GM12891 (cell line): ENCODE data around the gene TMEM120A.

Experiments used
- POLR2A ChIP-seq: IDR thresholded peaks from 2 replicates; pipeline ENCODE4 v1.6.1; 2011; ENCODE audit warnings: low read depth, low read length, control low read depth
- POLR2AphosphoS5 ChIP-seq: IDR thresholded peaks from 2 replicates; pipeline ENCODE4 v1.6.1; 2011; ENCODE audit warnings: low read depth, low read length, control low read depth
- POU2F2 ChIP-seq: IDR thresholded peaks from 2 replicates; pipeline ENCODE4 v1.6.1; 2011; ENCODE audit warnings: low read depth, mild to moderate bottlenecking, control low read depth, low read length, moderate library complexity
- SPI1 ChIP-seq: IDR thresholded peaks from 2 replicates; pipeline ENCODE4 v1.6.1; 2011; ENCODE audit warnings: low read depth, low read length, control low read depth
- TAF1 ChIP-seq: IDR thresholded peaks from 2 replicates; pipeline ENCODE4 v1.6.1; 2011; ENCODE audit warnings: low read depth, low read length, control low read depth

DNA sequence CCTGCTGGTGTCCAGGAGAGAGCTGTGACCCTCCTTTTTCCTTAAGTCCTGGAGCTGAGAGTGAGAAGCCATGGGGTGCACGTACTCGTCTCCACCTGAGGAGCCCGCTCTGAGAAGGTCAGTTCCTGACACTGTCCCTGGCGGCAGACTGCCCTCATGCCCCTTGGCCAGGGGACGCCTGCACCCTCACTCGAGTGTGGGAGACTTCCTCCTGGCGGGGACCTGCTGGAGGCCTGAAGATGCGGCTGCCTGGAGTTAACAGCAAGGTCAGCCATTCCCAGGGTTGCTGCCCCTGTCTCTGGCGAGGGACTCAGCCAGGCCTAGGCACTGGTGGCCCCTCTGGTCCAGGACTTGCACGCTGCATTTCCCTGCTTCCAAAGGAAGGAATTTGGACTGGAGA is 26.4 kb downstream of the TMEM120A start:
- TF ChIP-seq POLR2A, result no peak
- no peak for TF ChIP-seq POU2F2
- no peak for TF ChIP-seq TAF1
- no peak for TF ChIP-seq POLR2AphosphoS5
- no peak for TF ChIP-seq SPI1
